T-helper 1 cell treated with Interleukin-12 subunit alpha and Interleukin-12 subunit beta and Interleukin-4 antibody, amounts not matched to agents 30 μg/mL and 1 μg/mL, for 36 hours (primary cell): Measurements from ENCODE around the gene PCDHGA11.
"Not testable (repeated sequence)": the region's sequence is repeated elsewhere in the genome, so short reads cannot be mapped to it uniquely, and the experiment has no call there.

Experiments used
- H3K27ac Mint-ChIP-seq: one replicate; pipeline ENCODE4 v1.8.0; 2021; ENCODE audit warnings: mild to moderate bottlenecking, mixed read lengths
- H3K27me3 Mint-ChIP-seq: one replicate; pipeline ENCODE4 v1.8.0; 2021; ENCODE audit warnings: low read depth, mixed read lengths
- H3K36me3 Mint-ChIP-seq: one replicate; pipeline ENCODE4 v1.8.0; 2021; ENCODE audit warnings: low read depth, mixed read lengths
- H3K4me1 Mint-ChIP-seq: one replicate; pipeline ENCODE4 v1.8.0; 2021; ENCODE audit warnings: low read depth, mixed read lengths
- H3K4me3 Mint-ChIP-seq: one replicate; pipeline ENCODE4 v1.8.0; 2021; ENCODE audit warnings: mild to moderate bottlenecking, moderate library complexity, mixed read lengths
- H3K9me3 Mint-ChIP-seq: one replicate; pipeline ENCODE4 v1.8.0; 2021; ENCODE audit warnings: mixed read lengths

PCDHGA11 gene

GRCh38 chr5:141413540-141414069 is 7.2 kb upstream of the PCDHGA11 start:
- Mint-ChIP-seq H3K27me3 (peaks cover 67% of the 10 kb centered on the region), H3K27ac (peak overlapping the region; percentile 4), H3K4me3 (peak overlapping the region; percentile 82), H3K4me1 (peaks cover 17% of the 10 kb centered on the region), H3K36me3 (peaks cover 13% of the 10 kb centered on the region), H3K9me3 (peaks cover 26% of the 10 kb centered on the region)

- Mint-ChIP-seq H3K4me1 (peaks cover 14% of the 10 kb centered on the region), H3K27me3 (peaks cover 65% of the 10 kb centered on the region), H3K9me3 (peaks cover 23% of the 10 kb centered on the region), H3K27ac (peak overlapping the region; percentile 13), H3K4me3 (peak overlapping the region; percentile 7)
- H3K36me3 Mint-ChIP-seq: not testable (repeated sequence)
These were observed 6.1 kb upstream of the PCDHGA11 start for GRCh38 chr5:141414548-141415274.

- not testable (repeated sequence) for H3K27ac Mint-ChIP-seq, H3K36me3 Mint-ChIP-seq
- H3K27me3 Mint-ChIP-seq: peaks cover 66% of the 10 kb centered on the region
- peaks cover 24% of the 10 kb centered on the region for H3K9me3 Mint-ChIP-seq
- peak overlapping the region; percentile 14 for H3K4me3 Mint-ChIP-seq
- peaks cover 14% of the 10 kb centered on the region for H3K4me1 Mint-ChIP-seq
These were observed 5.6 kb upstream of the PCDHGA11 start for GRCh38 chr5:141415275-141415618.

GRCh38 chr5:141417494-141418172 is 3.2 kb upstream of the PCDHGA11 start, which contains the start of gene PCDHGB7:
TSS of gene PCDHGB7 (plus strand) at chr5:141417677. CDS start at chr5:141417860, 183 bp downstream.
- Mint-ChIP-seq H3K9me3 (peaks cover 30% of the 10 kb centered on the region), H3K27me3 (peaks cover 82% of the 10 kb centered on the region), H3K4me3 (peak within 1 kb of the TSS; percentile 71), H3K27ac (peak within 1 kb of the TSS; percentile 53), H3K4me1 (peaks cover 19% of the 10 kb centered on the region)
- not testable (repeated sequence) for H3K36me3 Mint-ChIP-seq

GRCh38 chr5:141419074-141419880 is 1.6 kb upstream of the PCDHGA11 start:
- H3K27me3 Mint-ChIP-seq: peaks cover 77% of the 10 kb centered on the region
- H3K4me3 Mint-ChIP-seq: no peak overlapping the region
- no peaks in the 10 kb centered on the region for H3K36me3 Mint-ChIP-seq
- H3K27ac Mint-ChIP-seq: peak overlapping the region; percentile 53
- H3K9me3 Mint-ChIP-seq: peaks cover 32% of the 10 kb centered on the region
- H3K4me1 Mint-ChIP-seq: peaks cover 10% of the 10 kb centered on the region

GRCh38 chr5:141421489-141421855 is 621 bp downstream of the PCDHGA11 start:
- Mint-ChIP-seq H3K9me3 (peaks cover 28% of the 10 kb centered on the region), H3K27ac (no peak overlapping the region), H3K36me3 (no peaks in the 10 kb centered on the region), H3K4me1 (peaks cover 8% of the 10 kb centered on the region), H3K4me3 (peak overlapping the region; percentile 77), H3K27me3 (peaks cover 67% of the 10 kb centered on the region)

- H3K9me3 Mint-ChIP-seq: peaks cover 27% of the 10 kb centered on the region
- H3K27ac Mint-ChIP-seq: no peak overlapping the region
These were observed 2.0 kb downstream of the PCDHGA11 start for GRCh38 chr5:141422742-141423291.

GRCh38 chr5:141427783-141428426 is 7.1 kb downstream of the PCDHGA11 start:
- Mint-ChIP-seq H3K27me3 (peaks cover 43% of the 10 kb centered on the region), H3K4me1 (peaks cover 3% of the 10 kb centered on the region), H3K36me3 (peaks cover 2% of the 10 kb centered on the region), H3K9me3 (peaks cover 19% of the 10 kb centered on the region), H3K27ac (no peak overlapping the region), H3K4me3 (no peak overlapping the region)

More at GRCh38 chr5:141422742-141423291, 2.0 kb downstream of the PCDHGA11 start:
- no peak overlapping the region for H3K4me3 Mint-ChIP-seq
- H3K36me3 Mint-ChIP-seq: no peaks in the 10 kb centered on the region
- H3K4me1 Mint-ChIP-seq: peaks cover 6% of the 10 kb centered on the region
- peaks cover 60% of the 10 kb centered on the region for H3K27me3 Mint-ChIP-seq

GRCh38 chr5:141430332-141431113 is 9.7 kb downstream of the PCDHGA11 start, which contains the start of gene PCDHGA12:
TSS of gene PCDHGA12 (plus strand) at chr5:141430507. CDS start at chr5:141430760, 253 bp downstream.
- peaks cover 6% of the 10 kb centered on the region for H3K4me1 Mint-ChIP-seq
- H3K27me3 Mint-ChIP-seq: peaks cover 29% of the 10 kb centered on the region
- peak within 1 kb of the TSS; percentile 73 for H3K27ac Mint-ChIP-seq
- H3K9me3 Mint-ChIP-seq: peaks cover 21% of the 10 kb centered on the region
- H3K4me3 Mint-ChIP-seq: peak within 1 kb of the TSS; percentile 77
- peaks cover 5% of the 10 kb centered on the region for H3K36me3 Mint-ChIP-seq

- Mint-ChIP-seq H3K36me3 (peaks cover 5% of the 10 kb centered on the region), H3K27me3 (peaks cover 29% of the 10 kb centered on the region), H3K4me3 (peak overlapping the region; percentile 62), H3K9me3 (peaks cover 21% of the 10 kb centered on the region), H3K4me1 (peaks cover 6% of the 10 kb centered on the region), H3K27ac (no peak overlapping the region)
These were observed 10.4 kb downstream of the PCDHGA11 start for GRCh38 chr5:141431286-141431685.

GRCh38 chr5:141432308-141432707 is 11.5 kb downstream of the PCDHGA11 start:
- not testable (repeated sequence) for H3K36me3 Mint-ChIP-seq, H3K27ac Mint-ChIP-seq
- peaks cover 29% of the 10 kb centered on the region for H3K27me3 Mint-ChIP-seq

GRCh38 chr5:141432726-141433125 is 11.9 kb downstream of the PCDHGA11 start:
- Mint-ChIP-seq H3K27me3 (peaks cover 29% of the 10 kb centered on the region), H3K9me3 (peaks cover 21% of the 10 kb centered on the region)
- not testable (repeated sequence) for H3K36me3 Mint-ChIP-seq, H3K4me3 Mint-ChIP-seq, H3K4me1 Mint-ChIP-seq, H3K27ac Mint-ChIP-seq

More at GRCh38 chr5:141432308-141432707, 11.5 kb downstream of the PCDHGA11 start:
- peaks cover 21% of the 10 kb centered on the region for H3K9me3 Mint-ChIP-seq
- H3K4me3 Mint-ChIP-seq, H3K4me1 Mint-ChIP-seq: not testable (repeated sequence)

GRCh38 chr5:141434006-141434405 is 13.2 kb downstream of the PCDHGA11 start:
- Mint-ChIP-seq H3K27me3 (peaks cover 29% of the 10 kb centered on the region), H3K36me3 (peaks cover 5% of the 10 kb centered on the region), H3K27ac (no peak overlapping the region), H3K9me3 (peaks cover 21% of the 10 kb centered on the region), H3K4me3 (no peak overlapping the region), H3K4me1 (peaks cover 6% of the 10 kb centered on the region)
